Gastrocnemius medialis (tissue), 4 donors: ENCODE measurements around the gene LY9.

Source experiments
- CTCF ChIP-seq, 5 experiments: fragments of 450-650 bp in 3 of 5; fragments of 200-600 bp in 2 of 5; sonication (generic) in 2 of 5; IDR thresholded peaks in 4 of 5; conservative IDR thresholded peaks in 1 of 5; 1 replicate in 4 of 5; 2 replicates in 1 of 5; pipeline ENCODE4 v1.5.1; 2016 to 2019; ENCODE audit warnings: antibody characterized with exemption in 5 of 5, mild to moderate bottlenecking in 3 of 5, moderate library complexity in 3 of 5
- POLR2A ChIP-seq, 2 donors: fragments of 450-650 bp; IDR thresholded peaks; one replicate each; pipeline ENCODE4 v1.6.1; 2017; ENCODE audit warnings: antibody characterized with exemption in 2 of 2, mild to moderate bottlenecking in 2 of 2, moderate library complexity in 2 of 2

GRCh38 chr1:160866695-160867260, 70.8 kb downstream of the LY9 start:
- TF ChIP-seq CTCF (IDR thresholded peaks at IDR 0.05 in 4 of 5, conservative IDR thresholded peaks at IDR 0.05 in 1 of 5) (no peak), POLR2A (IDR thresholded peaks at IDR 0.05) (no peak)
